Mesenchymal stem cell (in vitro differentiated cells and primary cell): Measurements from ENCODE around the gene APLF.

Experiments used
- DNase-seq: peaks from one replicate; pipeline ENCODE4 v3.0.0-alpha.2; 2013
- H2AFZ ChIP-seq: one replicate; pipeline ENCODE4 v1.6.1; 2013; ENCODE audit warnings: low read depth, mild to moderate bottlenecking, control low read depth, inconsistent platforms, low read length, moderate library complexity
- H2AK5ac ChIP-seq: 2 replicates; pipeline ENCODE4 v1.6.1; 2013; ENCODE audit warnings: low read length, moderate library complexity, mild to moderate bottlenecking, inconsistent platforms; ENCODE audit not compliant: severe bottlenecking
- H2BK120ac ChIP-seq: one replicate; pipeline ENCODE4 v1.6.1; 2013; ENCODE audit warnings: low read depth, mild to moderate bottlenecking, inconsistent platforms, low read length, moderate library complexity
- H2BK12ac ChIP-seq, 2 experiments: one replicate each; pipeline ENCODE4 v1.6.1; 2013; ENCODE audit warnings: inconsistent platforms in 2 of 2, low read length in 2 of 2, mild to moderate bottlenecking in 2 of 2, moderate library complexity in 2 of 2, control low read depth in 1 of 2
- H2BK15ac ChIP-seq: one replicate; pipeline ENCODE4 v1.6.1; 2013; ENCODE audit warnings: mild to moderate bottlenecking, low read depth, inconsistent platforms; ENCODE audit not compliant: poor library complexity, severe bottlenecking
- H2BK5ac ChIP-seq: 2 replicates; pipeline ENCODE4 v1.6.1; 2013; ENCODE audit warnings: low read depth, mild to moderate bottlenecking, low read length, control low read depth, inconsistent platforms; ENCODE audit not compliant: poor library complexity, severe bottlenecking
- H3K14ac ChIP-seq, 2 experiments: one replicate each; pipeline ENCODE4 v1.6.1; 2013; ENCODE audit warnings: inconsistent platforms in 2 of 2, low read length in 2 of 2, control low read depth in 1 of 2, mild to moderate bottlenecking in 1 of 2, moderate library complexity in 1 of 2
- H3K18ac ChIP-seq, 2 experiments: one replicate each; pipeline ENCODE4 v1.6.1; 2013; ENCODE audit warnings: inconsistent platforms in 2 of 2, low read length in 2 of 2, control low read depth in 1 of 2, low read depth in 1 of 2, mild to moderate bottlenecking in 1 of 2
- H3K23ac ChIP-seq, 2 experiments: one replicate each; pipeline ENCODE4 v1.6.1; 2013; ENCODE audit warnings: inconsistent platforms in 2 of 2, low read length in 2 of 2, mild to moderate bottlenecking in 2 of 2, moderate library complexity in 2 of 2, control low read depth in 1 of 2
- H3K27ac ChIP-seq: 2 replicates; pipeline ENCODE4 v1.5.1; 2013; ENCODE audit warnings: mild to moderate bottlenecking, moderate library complexity, low read length, control low read depth, inconsistent platforms; ENCODE audit not compliant: poor library complexity, severe bottlenecking
- H3K27me3 ChIP-seq, 2 experiments: 2 replicates each; pipeline versions ENCODE4 v1.6.1 to v1.7.0; 2013; ENCODE audit warnings: low read length in 2 of 2, mild to moderate bottlenecking in 2 of 2, moderate library complexity in 2 of 2, control low read depth in 1 of 2, inconsistent platforms in 1 of 2; ENCODE audit not compliant: control insufficient read depth in 1 of 2, insufficient read depth in 1 of 2
- H3K36me3 ChIP-seq, 2 experiments: 2 replicates each; pipeline versions ENCODE4 v1.6.1 to v1.7.0; 2013; ENCODE audit warnings: low read length in 2 of 2, control low read depth in 1 of 2, inconsistent platforms in 1 of 2, low read depth in 1 of 2, mild to moderate bottlenecking in 1 of 2; ENCODE audit not compliant: insufficient read depth in 2 of 2, control insufficient read depth in 1 of 2
- H3K4ac ChIP-seq, 2 experiments: one replicate each; pipeline ENCODE4 v1.6.1; 2013; ENCODE audit warnings: inconsistent platforms in 2 of 2, low read length in 2 of 2, mild to moderate bottlenecking in 2 of 2, moderate library complexity in 2 of 2, control low read depth in 1 of 2, low read depth in 1 of 2
- H3K4me1 ChIP-seq: 2 replicates; pipeline ENCODE4 v1.6.1; 2013; ENCODE audit warnings: low read depth, low read length, control low read depth; ENCODE audit not compliant: control insufficient read depth, insufficient read depth
- H3K4me2 ChIP-seq: 2 replicates; pipeline ENCODE4 v1.6.1; 2013; ENCODE audit warnings: low read length, mild to moderate bottlenecking, inconsistent platforms; ENCODE audit not compliant: poor library complexity, severe bottlenecking
- H3K4me3 ChIP-seq, 2 experiments: 2 replicates each; pipeline versions ENCODE4 v1.5.1 to v1.7.0; 2013; ENCODE audit warnings: low read length in 2 of 2, mild to moderate bottlenecking in 2 of 2, control low read depth in 1 of 2, low read depth in 1 of 2; ENCODE audit not compliant: insufficient read depth in 1 of 2
- H3K79me1 ChIP-seq: replicated peaks from 2 replicates; pipeline ENCODE4 v1.6.1; 2013; ENCODE audit warnings: mild to moderate bottlenecking, control low read depth, low read length, inconsistent platforms; ENCODE audit not compliant: poor library complexity, severe bottlenecking
- H3K9ac ChIP-seq: 2 replicates; pipeline ENCODE4 v1.7.0; 2013; ENCODE audit warnings: mild to moderate bottlenecking, low read length, moderate library complexity
- H3K9me3 ChIP-seq: 2 replicates; pipeline ENCODE4 v1.7.0; 2013; ENCODE audit warnings: mild to moderate bottlenecking, low read length; ENCODE audit not compliant: control insufficient read depth
- H4K8ac ChIP-seq: one replicate; pipeline ENCODE4 v1.6.1; 2013; ENCODE audit warnings: inconsistent platforms, mild to moderate bottlenecking, low read length, moderate library complexity
- H4K91ac ChIP-seq: one replicate; pipeline ENCODE4 v1.6.1; 2013; ENCODE audit warnings: mild to moderate bottlenecking, low read length, inconsistent platforms
- WGBS: methylation state at CpG from one replicate; pipeline ENCODE4 v1.1.7; 2013; ENCODE audit warnings: mixed read lengths; 5-methylcytosine and 5-hydroxymethylcytosine counted together

APLF gene

GRCh38 chr2:68476454-68476853 lies 9.1 kb downstream of the APLF start:
- H2AFZ ChIP-seq, result no peak overlapping the region
- no peak overlapping the region for H2AK5ac ChIP-seq
- no peak overlapping the region for H3K14ac ChIP-seq
- no peak overlapping the region for H3K4me2 ChIP-seq
- H2BK15ac ChIP-seq, result no peak overlapping the region
- no peak overlapping the region for H2BK12ac ChIP-seq
- H3K27me3 ChIP-seq, result no peaks in the 10 kb centered on the region
- no peak overlapping the region for H4K91ac ChIP-seq
- H3K9me3 ChIP-seq, result no peaks in the 10 kb centered on the region
- no peak overlapping the region for H2BK120ac ChIP-seq
- H2BK5ac ChIP-seq, result no peak overlapping the region
- H3K27ac ChIP-seq, result no peak overlapping the region
- no peak overlapping the region for H3K23ac ChIP-seq
- WGBS, result no CpG with 5 or more reads among the region's 1 CpG
- H4K8ac ChIP-seq, result no peak overlapping the region
- H3K9ac ChIP-seq, result no peak overlapping the region
- H3K4me1 ChIP-seq, result no peaks in the 10 kb centered on the region
- DNase-seq, result no peak
- no peak overlapping the region for H3K4ac ChIP-seq
- H3K4me3 ChIP-seq, result no peak overlapping the region
- peaks cover 8% of the 10 kb centered on the region for H3K79me1 ChIP-seq
- no peak overlapping the region for H3K18ac ChIP-seq
- no peaks in the 10 kb centered on the region for H3K36me3 ChIP-seq

- no CpG with 5 or more reads among the region's 1 CpG for WGBS
Measured at GRCh38 chr2:68478688-68479087, 11.3 kb downstream of the APLF start.

GRCh38 chr2:68482296-68482820 lies 15.0 kb downstream of the APLF start:
- H2BK15ac ChIP-seq, result no peak overlapping the region
- H4K91ac ChIP-seq, result no peak overlapping the region
- H2AK5ac ChIP-seq, result no peak overlapping the region
- no peak overlapping the region for H3K27ac ChIP-seq
- no peak overlapping the region for H3K4me2 ChIP-seq
- H3K79me1 ChIP-seq, result peaks cover 14% of the 10 kb centered on the region
- H3K14ac ChIP-seq, result no peak overlapping the region
- H3K4me1 ChIP-seq, result peaks cover 4% of the 10 kb centered on the region
- H3K23ac ChIP-seq, result no peak overlapping the region
- no peak overlapping the region for H2BK5ac ChIP-seq
- H3K36me3 ChIP-seq, result no peaks in the 10 kb centered on the region
- WGBS, result 84% methylated on average over 2 of the region's 2 CpGs
- H4K8ac ChIP-seq, result no peak overlapping the region
- H3K18ac ChIP-seq, result no peak overlapping the region
- H3K4ac ChIP-seq, result no peak overlapping the region
- H2BK120ac ChIP-seq, result no peak overlapping the region
- H3K9ac ChIP-seq, result no peak overlapping the region
- no peaks in the 10 kb centered on the region for H3K27me3 ChIP-seq
- H2BK12ac ChIP-seq, result no peak overlapping the region
- no peak overlapping the region for H3K4me3 ChIP-seq
- no peak for DNase-seq
- no peaks in the 10 kb centered on the region for H3K9me3 ChIP-seq
- H2AFZ ChIP-seq, result no peak overlapping the region

More at GRCh38 chr2:68478688-68479087, 11.3 kb downstream of the APLF start:
- Histone ChIP-seq H3K14ac (no peak overlapping the region), H3K23ac (no peak overlapping the region), H3K4me3 (no peak overlapping the region), H2BK15ac (no peak overlapping the region), H3K18ac (no peak overlapping the region), H4K91ac (no peak overlapping the region), H2BK5ac (no peak overlapping the region), H3K4me2 (no peak overlapping the region), H3K36me3 (no peaks in the 10 kb centered on the region), H2AK5ac (no peak overlapping the region), H2BK12ac (no peak overlapping the region), H3K9ac (no peak overlapping the region), H2BK120ac (no peak overlapping the region), H4K8ac (no peak overlapping the region), H3K27ac (no peak overlapping the region), H3K79me1 (peaks cover 16% of the 10 kb centered on the region), H3K27me3 (no peaks in the 10 kb centered on the region), H3K4ac (no peak overlapping the region), H3K9me3 (no peaks in the 10 kb centered on the region), H3K4me1 (peaks cover 4% of the 10 kb centered on the region), H2AFZ (no peak overlapping the region)
- no peak for DNase-seq

- Histone ChIP-seq H3K27ac (no peak overlapping the region), H3K4me2 (no peak overlapping the region), H3K23ac (peak overlapping the region in 1 of 2 experiments; percentile 26), H3K36me3 (no peaks in the 10 kb centered on the region), H3K9me3 (no peaks in the 10 kb centered on the region), H2BK12ac (no peak overlapping the region), H4K91ac (no peak overlapping the region), H3K4ac (no peak overlapping the region), H4K8ac (no peak overlapping the region), H2AK5ac (no peak overlapping the region), H3K14ac (no peak overlapping the region), H2BK15ac (no peak overlapping the region), H3K4me1 (peaks cover 4% of the 10 kb centered on the region), H3K9ac (no peak overlapping the region), H3K4me3 (no peak overlapping the region), H2AFZ (no peak overlapping the region), H3K27me3 (no peaks in the 10 kb centered on the region), H3K18ac (no peak overlapping the region), H3K79me1 (peaks cover 14% of the 10 kb centered on the region), H2BK5ac (no peak overlapping the region), H2BK120ac (no peak overlapping the region)
- no peak for DNase-seq
- WGBS, result 80% methylated on average over 3 of the region's 3 CpGs
Measured at GRCh38 chr2:68483011-68483410, 15.6 kb downstream of the APLF start.
